Measurements from ENCODE around the gene MATN4.
A peak's percentile ranks its signal among the peaks of the same experiment; 100 is the strongest.

Gene MATN4

DNA sequence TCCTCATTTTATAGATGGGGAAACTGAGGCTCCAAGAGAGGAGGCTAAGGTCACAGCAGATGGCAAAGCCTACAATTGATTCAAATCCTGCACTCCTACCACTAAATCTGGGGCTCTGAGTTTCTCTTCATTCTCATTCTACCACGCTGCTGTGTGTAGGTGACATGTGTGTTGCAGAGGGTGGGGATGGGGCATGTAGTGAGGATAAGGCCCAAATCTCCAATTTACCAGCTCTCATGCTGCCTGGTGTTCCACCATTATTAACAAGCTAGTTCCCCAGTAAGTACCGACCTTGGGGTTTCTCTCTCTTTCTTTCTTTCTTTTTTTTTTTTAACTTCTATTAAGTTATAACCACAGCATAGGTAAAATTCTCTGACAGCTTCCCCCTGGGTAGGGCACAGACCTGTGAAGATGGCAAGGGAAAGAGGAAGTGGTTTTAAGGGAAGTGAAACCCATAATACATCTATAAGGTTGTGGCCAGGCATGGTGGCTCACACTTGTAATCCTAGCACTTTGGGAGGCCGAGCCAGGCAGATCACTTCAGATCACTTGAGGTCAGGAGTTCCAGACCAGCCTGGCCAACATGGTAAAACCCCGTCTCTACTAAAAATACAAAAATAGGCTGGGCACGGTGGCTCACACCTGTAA is 13.0 kb upstream of the MATN4 start:
- no peaks in the 10 kb centered on the region for H3K36me3 ChIP-seq (ENCODE audit: control insufficient read depth, insufficient read depth, low read length)
- H3K4me3 ChIP-seq (ENCODE audit: low read depth, low read length), result no peak overlapping the region
- H3K4me1 ChIP-seq (ENCODE audit: control insufficient read depth, insufficient read depth, low read length), result peaks cover 5% of the 10 kb centered on the region
- no peaks in the 10 kb centered on the region for H3K27me3 ChIP-seq (ENCODE audit: control insufficient read depth, insufficient read depth, low read length)
- H3K9me3 ChIP-seq (ENCODE audit: control insufficient read depth, insufficient read depth, low read length), result no peaks in the 10 kb centered on the region
- H3K9ac ChIP-seq (ENCODE audit: low read depth, low read length), result no peak overlapping the region

DNA sequence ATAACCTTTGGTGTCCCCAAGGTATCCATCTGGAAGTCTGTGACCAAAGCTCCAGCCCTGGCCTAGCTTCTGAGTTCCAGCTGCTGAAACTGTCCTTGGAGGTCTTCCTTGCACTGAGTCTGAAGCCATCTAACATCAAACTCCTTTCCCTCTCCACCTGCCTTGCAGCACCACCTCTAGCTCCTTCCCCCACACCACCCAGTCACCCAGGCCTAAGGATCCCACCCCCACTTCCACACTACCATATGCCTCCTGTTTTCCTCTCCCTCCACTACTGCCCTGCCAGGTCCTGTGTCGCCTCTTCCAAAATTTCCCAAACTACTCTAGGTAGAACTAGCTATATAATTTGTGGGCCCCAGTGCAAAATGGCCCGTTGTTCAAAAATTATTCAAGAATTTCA is 10.8 kb upstream of the MATN4 start:
- Histone ChIP-seq H3K4me1 (ENCODE audit: control insufficient read depth, insufficient read depth, low read length) (peaks cover 5% of the 10 kb centered on the region), H3K27me3 (ENCODE audit: control insufficient read depth, insufficient read depth, low read length) (no peaks in the 10 kb centered on the region), H3K9me3 (ENCODE audit: control insufficient read depth, insufficient read depth, low read length) (no peaks in the 10 kb centered on the region), H3K36me3 (ENCODE audit: control insufficient read depth, insufficient read depth, low read length) (no peaks in the 10 kb centered on the region), H3K4me3 (ENCODE audit: low read depth, low read length) (no peak overlapping the region), H3K9ac (ENCODE audit: low read depth, low read length) (no peak overlapping the region)

DNA sequence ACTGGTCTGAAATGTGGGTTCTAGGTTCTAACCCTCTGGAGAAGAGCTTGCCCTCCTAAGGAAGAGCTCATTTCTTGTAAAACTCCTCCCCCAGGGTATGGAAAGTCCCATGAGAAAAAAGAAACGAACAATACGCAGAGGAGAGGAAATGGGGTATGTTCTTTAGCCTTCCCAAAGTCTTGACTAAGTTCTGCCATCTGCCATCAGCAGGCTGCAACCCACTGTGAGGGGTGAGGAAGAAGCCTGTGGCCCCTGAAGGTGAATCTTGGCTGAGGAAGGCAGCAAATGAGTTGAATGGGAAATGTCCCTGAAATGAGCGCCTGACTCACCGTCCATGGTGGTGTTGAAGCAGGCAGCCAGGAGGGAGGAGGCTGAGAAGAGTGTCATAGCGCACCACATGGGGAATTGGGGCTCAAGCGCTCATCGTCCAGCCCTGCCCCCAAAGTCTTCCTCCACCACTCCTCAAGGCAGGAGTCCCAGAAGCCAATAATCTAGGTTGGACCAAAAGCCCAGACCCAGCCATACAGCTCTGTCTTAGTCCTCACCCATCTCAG is 10.4 kb upstream of the MATN4 start:
- no peaks in the 10 kb centered on the region for H3K27me3 ChIP-seq (ENCODE audit: control insufficient read depth, insufficient read depth, low read length)
- no peaks in the 10 kb centered on the region for H3K9me3 ChIP-seq (ENCODE audit: control insufficient read depth, insufficient read depth, low read length)
- H3K36me3 ChIP-seq (ENCODE audit: control insufficient read depth, insufficient read depth, low read length), result no peaks in the 10 kb centered on the region
- no peak overlapping the region for H3K9ac ChIP-seq (ENCODE audit: low read depth, low read length)
- peaks cover 5% of the 10 kb centered on the region for H3K4me1 ChIP-seq (ENCODE audit: control insufficient read depth, insufficient read depth, low read length)
- no peak overlapping the region for H3K4me3 ChIP-seq (ENCODE audit: low read depth, low read length)

DNA sequence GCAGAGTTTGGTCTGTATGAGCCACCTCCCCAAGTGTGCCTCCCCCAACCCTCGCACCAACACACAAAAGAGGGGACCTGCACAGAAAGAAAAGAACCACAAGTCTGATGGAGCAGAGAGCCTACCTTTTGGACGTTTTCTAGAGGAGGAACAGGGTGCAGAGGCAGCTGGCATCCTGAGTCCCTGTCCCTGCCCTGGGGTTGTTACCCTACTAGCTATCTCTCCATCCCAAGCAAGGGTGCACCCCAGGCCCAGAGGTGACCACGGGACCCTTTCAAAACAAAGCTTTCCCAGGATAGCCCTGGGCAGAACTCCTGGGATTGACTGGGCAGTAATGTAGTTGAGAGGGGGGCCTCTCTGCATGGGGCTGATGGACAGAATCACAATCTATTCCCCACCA is 9.7 kb upstream of the MATN4 start:
- H3K4me3 ChIP-seq (ENCODE audit: low read depth, low read length), result no peak overlapping the region

DNA sequence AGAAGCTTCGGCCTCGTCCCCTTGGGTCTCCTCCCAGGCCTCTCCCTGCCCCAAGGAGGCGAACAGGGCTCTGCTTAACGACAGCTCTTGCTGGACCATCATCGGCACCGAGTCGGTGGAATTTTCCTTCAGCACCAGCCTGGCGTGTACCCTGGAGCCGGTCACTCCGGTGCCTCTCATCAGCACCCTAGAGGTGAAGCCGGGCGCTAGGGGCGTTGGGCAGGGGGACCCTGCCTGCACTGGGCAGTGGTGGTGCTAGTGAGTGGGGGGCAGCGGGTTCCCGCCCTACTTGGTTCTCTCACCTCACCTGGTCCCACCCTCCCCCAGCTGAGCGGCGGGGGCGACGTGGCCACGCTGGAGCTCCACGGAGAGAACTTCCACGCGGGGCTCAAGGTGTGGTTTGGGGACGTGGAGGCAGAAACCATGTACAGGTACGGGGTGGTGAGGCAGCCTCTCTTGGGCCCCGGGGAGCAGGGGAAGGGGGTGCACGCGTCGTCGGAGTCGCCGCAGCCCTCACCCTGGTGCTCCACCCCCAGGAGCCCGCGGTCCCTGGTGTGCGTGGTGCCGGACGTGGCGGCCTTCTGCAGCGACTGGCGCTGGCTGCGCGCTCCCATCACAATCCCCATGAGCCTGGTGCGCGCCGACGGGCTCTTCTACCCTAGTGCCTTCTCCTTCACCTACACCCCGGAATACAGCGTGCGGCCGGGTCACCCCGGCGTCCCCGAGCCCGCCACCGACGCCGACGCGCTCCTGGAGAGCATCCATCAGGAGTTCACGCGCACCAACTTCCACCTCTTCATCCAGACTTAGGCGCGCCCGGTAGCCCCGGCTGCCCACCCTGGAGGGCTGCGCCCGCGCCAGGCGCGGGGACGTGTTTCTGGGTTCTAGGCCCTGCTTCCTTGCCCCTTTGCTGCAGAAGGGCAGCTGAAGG is 8.3 kb upstream of the MATN4 start:
- no peak overlapping the region for H3K9ac ChIP-seq (ENCODE audit: low read depth, low read length)

More for the DNA sequence above, 9.7 kb upstream of the MATN4 start:
- Histone ChIP-seq H3K9me3 (ENCODE audit: control insufficient read depth, insufficient read depth, low read length) (no peaks in the 10 kb centered on the region), H3K4me1 (ENCODE audit: control insufficient read depth, insufficient read depth, low read length) (peaks cover 1% of the 10 kb centered on the region), H3K9ac (ENCODE audit: low read depth, low read length) (no peak overlapping the region), H3K27me3 (ENCODE audit: control insufficient read depth, insufficient read depth, low read length) (no peaks in the 10 kb centered on the region), H3K36me3 (ENCODE audit: control insufficient read depth, insufficient read depth, low read length) (no peaks in the 10 kb centered on the region)

DNA sequence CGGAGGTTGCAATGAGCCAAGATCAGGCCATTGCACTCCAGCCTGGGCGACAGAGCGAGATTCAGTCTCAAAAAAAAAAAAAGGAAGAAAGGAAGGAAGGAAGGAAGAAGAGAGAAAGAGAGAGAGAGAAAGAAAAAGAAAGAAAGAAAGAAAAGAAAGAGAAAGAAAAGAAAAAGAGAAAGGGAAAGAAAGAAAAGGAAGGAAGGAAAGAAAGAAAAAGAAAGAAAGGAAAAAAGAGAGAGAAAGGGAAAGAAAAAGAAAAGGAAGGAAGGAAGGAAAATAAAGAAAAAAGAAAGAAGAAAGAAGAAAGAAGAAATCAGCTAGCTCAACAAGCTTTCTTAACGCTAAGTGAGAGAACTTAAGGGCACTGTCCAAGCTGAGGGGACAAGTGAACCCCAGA is 7.6 kb upstream of the MATN4 start:
- peaks cover 7% of the 10 kb centered on the region for H3K27me3 ChIP-seq (ENCODE audit: control insufficient read depth, insufficient read depth, low read length)
- no peaks in the 10 kb centered on the region for H3K36me3 ChIP-seq (ENCODE audit: control insufficient read depth, insufficient read depth, low read length)
- H3K9ac ChIP-seq (ENCODE audit: low read depth, low read length), result no peak overlapping the region
- no peaks in the 10 kb centered on the region for H3K4me1 ChIP-seq (ENCODE audit: control insufficient read depth, insufficient read depth, low read length)
- no peaks in the 10 kb centered on the region for H3K9me3 ChIP-seq (ENCODE audit: control insufficient read depth, insufficient read depth, low read length)
- H3K4me3 ChIP-seq (ENCODE audit: low read depth, low read length), result no peak overlapping the region

More for the DNA sequence above, 8.3 kb upstream of the MATN4 start:
- Histone ChIP-seq H3K36me3 (ENCODE audit: control insufficient read depth, insufficient read depth, low read length) (no peaks in the 10 kb centered on the region), H3K9me3 (ENCODE audit: control insufficient read depth, insufficient read depth, low read length) (no peaks in the 10 kb centered on the region), H3K27me3 (ENCODE audit: control insufficient read depth, insufficient read depth, low read length) (peaks cover under 1% of the 10 kb centered on the region), H3K4me3 (ENCODE audit: low read depth, low read length) (no peak overlapping the region), H3K4me1 (ENCODE audit: control insufficient read depth, insufficient read depth, low read length) (no peaks in the 10 kb centered on the region)

DNA sequence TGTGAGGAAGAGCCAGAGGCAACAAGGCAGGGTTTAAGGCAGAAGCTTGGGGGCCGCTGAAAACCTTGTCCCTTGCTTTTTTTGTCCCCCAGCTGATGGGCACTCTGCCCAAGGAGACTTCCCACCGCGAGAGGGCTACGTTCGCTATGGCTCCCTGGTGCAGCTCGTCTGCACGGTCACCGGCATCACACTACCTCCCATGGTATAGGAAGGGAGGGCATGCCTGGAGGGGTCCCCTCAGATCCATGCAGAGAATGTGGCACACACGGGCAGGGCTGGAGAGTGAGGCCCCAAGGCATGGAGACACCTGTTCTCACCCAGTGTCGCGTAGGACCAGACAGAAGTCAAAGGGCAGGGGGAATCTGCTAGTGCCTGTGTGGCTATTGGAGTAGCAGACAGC is 5.8 kb upstream of the MATN4 start:
- Histone ChIP-seq H3K27me3 (ENCODE audit: control insufficient read depth, insufficient read depth, low read length) (peaks cover 8% of the 10 kb centered on the region), H3K9ac (ENCODE audit: low read depth, low read length) (no peak overlapping the region), H3K4me1 (ENCODE audit: control insufficient read depth, insufficient read depth, low read length) (no peaks in the 10 kb centered on the region), H3K36me3 (ENCODE audit: control insufficient read depth, insufficient read depth, low read length) (no peaks in the 10 kb centered on the region), H3K9me3 (ENCODE audit: control insufficient read depth, insufficient read depth, low read length) (no peaks in the 10 kb centered on the region), H3K4me3 (ENCODE audit: low read depth, low read length) (no peak overlapping the region)

DNA sequence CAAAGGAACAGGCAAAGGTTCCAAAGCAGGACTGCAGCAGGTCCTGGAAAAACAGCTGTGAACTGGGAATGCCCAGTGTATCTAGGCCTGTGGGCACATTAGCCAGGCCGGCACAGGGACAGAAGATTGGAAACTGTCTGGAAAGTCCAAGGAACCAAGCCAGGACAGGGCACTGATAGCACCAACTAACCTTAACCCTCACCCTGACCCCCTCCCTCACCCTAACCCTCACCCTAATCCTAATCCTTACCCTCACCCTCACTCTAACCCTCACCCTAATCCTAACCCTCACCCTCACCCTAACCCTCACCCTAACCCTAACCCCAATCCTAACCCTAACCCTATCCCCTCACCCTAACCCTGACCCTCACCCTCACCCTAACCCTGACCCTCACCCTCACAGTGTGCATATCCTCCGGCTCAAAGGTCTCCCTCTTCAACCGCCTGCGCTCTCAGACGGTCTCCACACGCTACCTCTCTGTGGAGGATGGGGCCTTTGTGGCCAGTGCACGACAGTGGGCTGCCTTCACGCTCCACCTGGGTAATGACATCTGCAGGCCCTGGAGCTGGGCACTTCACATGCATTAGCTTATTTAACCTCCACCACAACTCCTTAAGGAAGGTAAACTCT is 5.1 kb upstream of the MATN4 start:
- no peak overlapping the region for H3K9ac ChIP-seq (ENCODE audit: low read depth, low read length)
- H3K36me3 ChIP-seq (ENCODE audit: control insufficient read depth, insufficient read depth, low read length), result no peaks in the 10 kb centered on the region
- H3K27me3 ChIP-seq (ENCODE audit: control insufficient read depth, insufficient read depth, low read length), result peaks cover 8% of the 10 kb centered on the region
- H3K4me1 ChIP-seq (ENCODE audit: control insufficient read depth, insufficient read depth, low read length), result peaks cover 2% of the 10 kb centered on the region
- H3K9me3 ChIP-seq (ENCODE audit: control insufficient read depth, insufficient read depth, low read length), result no peaks in the 10 kb centered on the region
- H3K4me3 ChIP-seq (ENCODE audit: low read depth, low read length), result no peak overlapping the region

DNA sequence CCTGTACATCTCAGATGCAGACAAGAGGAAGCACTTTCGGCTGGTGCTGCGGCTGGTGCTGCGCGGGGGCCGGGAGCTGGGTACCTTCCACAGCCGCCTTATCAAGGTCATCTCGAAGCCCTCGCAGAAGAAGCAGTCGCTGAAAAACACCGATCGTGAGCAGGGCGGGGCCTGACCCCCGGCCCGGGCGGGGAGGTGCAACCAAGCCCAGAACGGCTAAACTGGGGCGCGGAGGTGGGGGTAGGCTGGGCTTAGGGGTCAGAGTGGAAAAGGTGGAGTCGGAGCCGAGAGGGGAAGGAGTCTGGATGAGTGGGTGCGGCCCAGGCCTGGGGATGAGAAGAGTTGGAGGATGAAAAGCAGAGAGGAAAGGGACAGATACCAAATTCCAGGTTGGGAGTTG is 4.1 kb upstream of the MATN4 start:
- Histone ChIP-seq H3K9me3 (ENCODE audit: control insufficient read depth, insufficient read depth, low read length) (no peaks in the 10 kb centered on the region), H3K27me3 (ENCODE audit: control insufficient read depth, insufficient read depth, low read length) (peaks cover 14% of the 10 kb centered on the region), H3K36me3 (ENCODE audit: control insufficient read depth, insufficient read depth, low read length) (no peaks in the 10 kb centered on the region), H3K4me3 (ENCODE audit: low read depth, low read length) (peak overlapping the region; percentile 72), H3K4me1 (ENCODE audit: control insufficient read depth, insufficient read depth, low read length) (peaks cover 2% of the 10 kb centered on the region), H3K9ac (ENCODE audit: low read depth, low read length) (no peak overlapping the region)

DNA sequence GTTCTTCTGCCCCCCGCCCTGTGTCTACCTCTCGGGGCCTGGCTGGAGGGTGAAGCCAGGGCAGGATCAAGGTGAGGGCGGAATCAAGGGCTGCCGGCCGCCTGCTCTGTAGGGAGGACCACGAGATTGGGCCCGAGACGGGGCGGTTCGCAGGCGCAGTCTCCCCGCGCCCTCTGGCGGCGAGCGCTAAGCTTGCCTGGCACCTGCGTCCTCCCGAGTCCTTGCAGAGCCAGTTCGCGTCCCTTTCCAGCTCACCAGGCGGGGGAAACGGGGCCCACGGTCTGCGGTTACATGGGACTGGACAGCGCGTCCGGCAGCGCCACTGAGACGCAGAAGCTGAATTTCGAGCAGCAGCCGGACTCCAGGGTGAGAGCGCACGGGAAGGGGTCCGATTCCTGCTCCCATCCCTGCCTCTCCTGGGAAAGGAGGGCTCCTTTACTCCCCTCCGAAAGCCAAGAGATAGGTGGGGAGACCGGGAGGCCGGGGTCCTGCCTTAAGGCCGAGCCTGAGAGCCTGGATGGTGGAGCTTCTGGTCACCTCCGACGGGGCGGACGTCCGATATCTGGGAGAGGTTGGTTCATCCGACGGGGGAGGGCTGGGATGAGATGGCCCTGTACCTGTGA is 3.6 kb upstream of the MATN4 start:
- no peaks in the 10 kb centered on the region for H3K9me3 ChIP-seq (ENCODE audit: control insufficient read depth, insufficient read depth, low read length)
- H3K9ac ChIP-seq (ENCODE audit: low read depth, low read length), result no peak overlapping the region
- H3K36me3 ChIP-seq (ENCODE audit: control insufficient read depth, insufficient read depth, low read length), result no peaks in the 10 kb centered on the region
- peak overlapping the region; percentile 72 for H3K4me3 ChIP-seq (ENCODE audit: low read depth, low read length)
- H3K27me3 ChIP-seq (ENCODE audit: control insufficient read depth, insufficient read depth, low read length), result peaks cover 14% of the 10 kb centered on the region
- peaks cover 2% of the 10 kb centered on the region for H3K4me1 ChIP-seq (ENCODE audit: control insufficient read depth, insufficient read depth, low read length)

DNA sequence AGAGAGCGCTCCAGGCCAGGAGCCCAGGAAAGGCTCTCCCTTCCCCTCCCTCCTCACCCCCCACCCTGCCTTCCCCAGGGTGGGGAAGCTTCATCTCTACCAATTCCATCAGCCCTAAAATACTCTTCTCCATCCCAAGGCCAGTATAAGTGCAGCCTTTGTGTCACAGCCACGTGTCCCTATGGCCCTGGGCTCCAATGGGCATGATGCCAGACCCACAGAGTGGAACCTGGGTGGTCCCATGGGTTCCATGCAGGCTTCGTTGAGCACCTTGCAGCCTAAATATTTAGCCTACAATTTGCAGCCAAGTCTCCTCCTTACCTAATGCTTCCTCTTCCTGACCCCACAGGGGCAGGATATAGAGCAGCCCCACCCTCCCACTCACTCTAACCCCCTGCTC is 976 bp upstream of the MATN4 start:
- H3K4me3 ChIP-seq (ENCODE audit: low read depth, low read length), result no peak overlapping the region
- no peaks in the 10 kb centered on the region for H3K36me3 ChIP-seq (ENCODE audit: control insufficient read depth, insufficient read depth, low read length)
- H3K9ac ChIP-seq (ENCODE audit: low read depth, low read length), result no peak overlapping the region
- peaks cover 19% of the 10 kb centered on the region for H3K27me3 ChIP-seq (ENCODE audit: control insufficient read depth, insufficient read depth, low read length)
- no peaks in the 10 kb centered on the region for H3K9me3 ChIP-seq (ENCODE audit: control insufficient read depth, insufficient read depth, low read length)
- H3K4me1 ChIP-seq (ENCODE audit: control insufficient read depth, insufficient read depth, low read length), result peaks cover 2% of the 10 kb centered on the region
